Adipocyte (in vitro differentiated cells): ENCODE measurements around the gene GABRD.

Source experiments
- DNase-seq: peaks from one replicate; pipeline ENCODE4 v3.0.0-alpha.2; 2015; ENCODE audit warnings: low read depth
- H3K27me3 ChIP-seq: replicated peaks from 2 replicates; pipeline ENCODE4 v1.7.0; 2013; ENCODE audit warnings: mild to moderate bottlenecking, low read length, moderate library complexity; ENCODE audit not compliant: control insufficient read depth, insufficient read depth
- H3K36me3 ChIP-seq: 2 replicates; pipeline ENCODE4 v1.7.0; 2013; ENCODE audit warnings: low read length, mild to moderate bottlenecking, moderate library complexity; ENCODE audit not compliant: control insufficient read depth, insufficient read depth, severe bottlenecking
- H3K4me1 ChIP-seq: 2 replicates; pipeline ENCODE4 v1.7.0; 2013; ENCODE audit warnings: mild to moderate bottlenecking, low read length, moderate library complexity; ENCODE audit not compliant: control insufficient read depth, insufficient read depth
- H3K4me3 ChIP-seq: 2 replicates; pipeline ENCODE4 v1.7.0; 2013; ENCODE audit warnings: mild to moderate bottlenecking, low read length, moderate library complexity
- H3K9ac ChIP-seq: 2 replicates; pipeline ENCODE4 v1.7.0; 2013; ENCODE audit warnings: mild to moderate bottlenecking, low read length, moderate library complexity
- H3K9me3 ChIP-seq: 2 replicates; pipeline ENCODE4 v1.7.0; 2013; ENCODE audit warnings: mild to moderate bottlenecking, low read length, moderate library complexity; ENCODE audit not compliant: control insufficient read depth

The GABRD gene

GRCh38 chr1:2067393-2067792 is 48.2 kb downstream of the GABRD start:
- peaks cover 31% of the 10 kb centered on the region for H3K27me3 ChIP-seq

DNA sequence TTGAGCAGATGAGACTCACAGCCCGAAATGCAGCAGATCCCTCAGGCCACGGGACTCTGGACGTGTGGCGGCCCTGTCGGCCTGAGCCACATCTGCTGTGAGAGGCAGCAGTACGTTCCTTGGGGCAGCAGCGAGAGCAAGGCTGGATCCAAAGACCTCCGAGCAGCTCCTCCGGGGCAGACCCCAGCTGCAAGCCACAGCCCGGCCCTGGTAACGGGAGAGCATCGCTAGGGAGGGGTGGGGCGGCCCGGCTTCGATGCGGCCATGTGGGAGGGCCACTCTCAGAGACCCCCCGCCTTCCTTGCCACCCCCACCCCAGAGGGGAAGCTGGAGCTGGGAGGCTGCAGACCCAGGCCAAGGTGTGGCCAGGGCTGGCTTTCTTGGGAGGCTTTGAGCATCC is 48.8 kb downstream of the GABRD start:
- no peaks in the 10 kb centered on the region for H3K36me3 ChIP-seq
- DNase-seq: no peak
- H3K9ac ChIP-seq: no peak overlapping the region
- H3K27me3 ChIP-seq: peaks cover 37% of the 10 kb centered on the region
- H3K4me3 ChIP-seq: no peak overlapping the region
- H3K9me3 ChIP-seq: peaks cover 29% of the 10 kb centered on the region
- H3K4me1 ChIP-seq: no peaks in the 10 kb centered on the region

More at GRCh38 chr1:2067393-2067792, 48.2 kb downstream of the GABRD start:
- H3K36me3 ChIP-seq: no peaks in the 10 kb centered on the region
- no peak overlapping the region for H3K4me3 ChIP-seq
- peaks cover 30% of the 10 kb centered on the region for H3K9me3 ChIP-seq
- DNase-seq: no peak
- no peaks in the 10 kb centered on the region for H3K4me1 ChIP-seq
- no peak overlapping the region for H3K9ac ChIP-seq

GRCh38 chr1:2068951-2069350 is 49.8 kb downstream of the GABRD start:
- no peaks in the 10 kb centered on the region for H3K36me3 ChIP-seq
- H3K27me3 ChIP-seq: peaks cover 36% of the 10 kb centered on the region
- no peak for DNase-seq
- H3K4me1 ChIP-seq: no peaks in the 10 kb centered on the region
- peaks cover 28% of the 10 kb centered on the region for H3K9me3 ChIP-seq
- H3K9ac ChIP-seq: no peak overlapping the region
- no peak overlapping the region for H3K4me3 ChIP-seq

DNA sequence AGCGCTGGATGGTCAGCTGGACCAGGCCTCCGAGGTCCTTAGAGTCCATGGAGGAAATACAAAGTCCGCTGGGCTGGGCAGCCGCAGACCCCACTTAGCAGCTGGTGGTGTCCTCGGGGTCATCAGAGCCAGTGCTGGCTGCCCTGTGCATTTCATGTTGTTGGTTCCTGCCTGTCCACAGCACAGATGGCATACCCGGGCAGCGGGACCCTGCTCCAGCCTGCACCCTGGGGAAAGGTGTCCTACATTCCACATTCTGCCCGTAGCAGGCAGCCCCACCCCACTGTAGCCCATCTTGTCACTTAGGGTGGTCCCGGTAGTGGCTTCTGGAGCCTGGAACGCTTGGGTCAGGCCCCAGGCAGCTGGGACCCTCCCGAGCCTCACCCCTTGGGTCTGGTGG is 50.9 kb downstream of the GABRD start:
- Histone ChIP-seq H3K9me3 (peaks cover 17% of the 10 kb centered on the region), H3K4me3 (no peak overlapping the region), H3K4me1 (no peaks in the 10 kb centered on the region), H3K27me3 (peaks cover 40% of the 10 kb centered on the region), H3K9ac (no peak overlapping the region), H3K36me3 (no peaks in the 10 kb centered on the region)
- DNase-seq: no peak

- H3K9me3 ChIP-seq: peaks cover 10% of the 10 kb centered on the region
- no peak overlapping the region for H3K4me3 ChIP-seq
- peaks cover 40% of the 10 kb centered on the region for H3K27me3 ChIP-seq
- H3K36me3 ChIP-seq: no peaks in the 10 kb centered on the region
- no peak overlapping the region for H3K9ac ChIP-seq
- no peaks in the 10 kb centered on the region for H3K4me1 ChIP-seq
- DNase-seq: no peak
These were observed 51.8 kb downstream of the GABRD start for GRCh38 chr1:2070800-2071530.

DNA sequence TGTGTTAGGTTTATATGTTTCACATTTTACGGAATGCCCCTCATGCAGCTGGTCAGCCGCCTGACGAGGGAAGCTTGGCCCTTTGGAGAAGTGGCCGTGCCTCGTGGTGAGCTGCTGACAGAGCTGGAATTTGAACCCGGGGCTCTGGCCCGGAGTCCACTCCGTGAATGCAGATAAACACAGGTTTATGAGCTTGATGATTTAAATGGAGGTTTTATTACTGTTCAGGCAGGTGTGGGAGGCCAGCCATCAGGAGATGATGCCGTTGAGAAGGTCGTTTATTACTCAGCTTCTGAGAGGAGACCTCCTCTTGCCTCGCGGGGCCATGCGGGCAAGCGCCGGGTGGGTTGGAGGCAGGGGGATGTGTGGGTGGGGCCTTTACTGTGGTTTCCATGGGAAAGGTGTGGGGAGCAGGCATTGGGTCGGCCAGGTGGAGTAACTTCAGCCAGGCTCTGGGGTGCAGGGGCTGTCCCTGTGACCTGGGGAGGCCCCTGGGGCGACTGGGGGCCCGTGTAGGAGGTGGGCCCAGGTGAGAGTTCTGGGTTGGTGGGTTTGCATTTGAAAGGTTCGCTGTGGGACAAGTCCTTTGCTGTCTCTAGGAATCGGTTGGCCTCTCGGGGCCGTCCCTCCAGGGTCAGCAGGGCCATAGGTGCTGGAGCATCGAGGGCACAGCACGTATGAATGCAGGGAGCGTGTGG is 53.1 kb downstream of the GABRD start:
- Histone ChIP-seq H3K9ac (no peak overlapping the region), H3K36me3 (no peaks in the 10 kb centered on the region), H3K9me3 (peaks cover 4% of the 10 kb centered on the region), H3K4me3 (no peak overlapping the region), H3K27me3 (peaks cover 37% of the 10 kb centered on the region), H3K4me1 (no peaks in the 10 kb centered on the region)
- no peak for DNase-seq

- Histone ChIP-seq H3K27me3 (peaks cover 37% of the 10 kb centered on the region), H3K36me3 (no peaks in the 10 kb centered on the region), H3K9ac (no peak overlapping the region), H3K4me3 (no peak overlapping the region), H3K4me1 (no peaks in the 10 kb centered on the region), H3K9me3 (peaks cover 10% of the 10 kb centered on the region)
- DNase-seq: no peak
These were observed 53.7 kb downstream of the GABRD start for GRCh38 chr1:2072891-2073290.

GRCh38 chr1:2073382-2074230 is 54.5 kb downstream of the GABRD start:
- H3K36me3 ChIP-seq: no peaks in the 10 kb centered on the region
- DNase-seq: peak; percentile 80
- H3K4me1 ChIP-seq: no peaks in the 10 kb centered on the region
- H3K9ac ChIP-seq: peak overlapping the region; percentile 46
- H3K4me3 ChIP-seq: peak overlapping the region; percentile 76
- peaks cover 17% of the 10 kb centered on the region for H3K9me3 ChIP-seq
- H3K27me3 ChIP-seq: peaks cover 37% of the 10 kb centered on the region

GRCh38 chr1:2074396-2074795 is 55.3 kb downstream of the GABRD start:
- Histone ChIP-seq H3K9me3 (peaks cover 23% of the 10 kb centered on the region), H3K36me3 (no peaks in the 10 kb centered on the region), H3K9ac (no peak overlapping the region), H3K4me3 (peak overlapping the region; percentile 76), H3K27me3 (peaks cover 31% of the 10 kb centered on the region), H3K4me1 (no peaks in the 10 kb centered on the region)
- DNase-seq: no peak

- Histone ChIP-seq H3K27me3 (peaks cover 25% of the 10 kb centered on the region), H3K9me3 (peaks cover 25% of the 10 kb centered on the region), H3K4me1 (no peaks in the 10 kb centered on the region), H3K9ac (no peak overlapping the region), H3K36me3 (no peaks in the 10 kb centered on the region), H3K4me3 (no peak overlapping the region)
- DNase-seq: no peak
These were observed 56.0 kb downstream of the GABRD start for GRCh38 chr1:2074944-2075740.
